Panc1 (cell line): ENCODE data around the gene ACAD9.

Experiments used
- POLR2AphosphoS5 ChIP-seq: IDR thresholded peaks from 2 replicates; pipeline ENCODE4 v1.6.1; 2012; ENCODE audit warnings: mild to moderate bottlenecking, low read depth, low read length, moderate library complexity
- TCF7L2 ChIP-seq: IDR thresholded peaks from 2 replicates; pipeline ENCODE4 v1.6.1; 2011; ENCODE audit warnings: mild to moderate bottlenecking, low read depth, low read length, inconsistent platforms
- TF ChIP-seq, protein P1 (sequence below): fragments of 450-650 bp; IDR thresholded peaks from 2 replicates; pipeline ENCODE4 v1.5.1; 2017; ENCODE audit warnings: mild to moderate bottlenecking
- TF ChIP-seq, protein P2 (sequence below), 2 experiments: IDR thresholded peaks; 2 replicates each; pipeline ENCODE4 v1.6.1; 2011 to 2012; ENCODE audit warnings: low read depth in 2 of 2, control low read depth in 1 of 2, low read length in 1 of 2, mild to moderate bottlenecking in 1 of 2, moderate library complexity in 1 of 2; ENCODE audit not compliant: insufficient read depth in 1 of 2

DNA sequence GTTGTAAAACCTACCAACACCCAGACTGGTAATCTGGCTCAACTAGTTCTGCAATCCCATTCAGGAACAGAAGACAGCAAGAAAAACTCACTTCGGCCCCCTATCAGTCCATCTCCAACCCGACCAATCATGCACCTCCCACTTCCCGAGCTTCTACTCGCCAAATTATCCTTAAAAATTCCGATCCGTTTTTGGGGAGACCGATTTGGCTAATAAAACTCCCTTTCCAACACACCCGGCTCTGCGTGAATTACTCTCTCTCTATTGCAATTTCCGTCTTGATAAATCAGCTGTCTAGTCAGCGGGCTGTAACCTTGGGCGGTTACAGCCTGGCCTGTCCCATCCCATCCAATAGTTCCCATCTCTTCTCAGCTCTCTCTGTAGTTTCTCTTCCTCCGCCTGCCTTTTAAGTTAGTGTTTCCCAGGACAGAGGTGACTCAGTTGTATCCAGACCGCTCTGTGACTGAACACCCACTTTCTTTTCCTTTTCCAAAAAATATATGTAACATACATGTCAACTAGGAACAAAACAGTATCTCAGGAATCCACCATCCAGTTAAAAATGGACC, 780 bp upstream of the ACAD9 start:
- TF ChIP-seq, protein P1, sequence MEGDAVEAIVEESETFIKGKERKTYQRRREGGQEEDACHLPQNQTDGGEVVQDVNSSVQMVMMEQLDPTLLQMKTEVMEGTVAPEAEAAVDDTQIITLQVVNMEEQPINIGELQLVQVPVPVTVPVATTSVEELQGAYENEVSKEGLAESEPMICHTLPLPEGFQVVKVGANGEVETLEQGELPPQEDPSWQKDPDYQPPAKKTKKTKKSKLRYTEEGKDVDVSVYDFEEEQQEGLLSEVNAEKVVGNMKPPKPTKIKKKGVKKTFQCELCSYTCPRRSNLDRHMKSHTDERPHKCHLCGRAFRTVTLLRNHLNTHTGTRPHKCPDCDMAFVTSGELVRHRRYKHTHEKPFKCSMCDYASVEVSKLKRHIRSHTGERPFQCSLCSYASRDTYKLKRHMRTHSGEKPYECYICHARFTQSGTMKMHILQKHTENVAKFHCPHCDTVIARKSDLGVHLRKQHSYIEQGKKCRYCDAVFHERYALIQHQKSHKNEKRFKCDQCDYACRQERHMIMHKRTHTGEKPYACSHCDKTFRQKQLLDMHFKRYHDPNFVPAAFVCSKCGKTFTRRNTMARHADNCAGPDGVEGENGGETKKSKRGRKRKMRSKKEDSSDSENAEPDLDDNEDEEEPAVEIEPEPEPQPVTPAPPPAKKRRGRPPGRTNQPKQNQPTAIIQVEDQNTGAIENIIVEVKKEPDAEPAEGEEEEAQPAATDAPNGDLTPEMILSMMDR: no peak
- TF ChIP-seq POLR2AphosphoS5 (no peak), TCF7L2 (no peak)
- TF ChIP-seq, protein P2, sequence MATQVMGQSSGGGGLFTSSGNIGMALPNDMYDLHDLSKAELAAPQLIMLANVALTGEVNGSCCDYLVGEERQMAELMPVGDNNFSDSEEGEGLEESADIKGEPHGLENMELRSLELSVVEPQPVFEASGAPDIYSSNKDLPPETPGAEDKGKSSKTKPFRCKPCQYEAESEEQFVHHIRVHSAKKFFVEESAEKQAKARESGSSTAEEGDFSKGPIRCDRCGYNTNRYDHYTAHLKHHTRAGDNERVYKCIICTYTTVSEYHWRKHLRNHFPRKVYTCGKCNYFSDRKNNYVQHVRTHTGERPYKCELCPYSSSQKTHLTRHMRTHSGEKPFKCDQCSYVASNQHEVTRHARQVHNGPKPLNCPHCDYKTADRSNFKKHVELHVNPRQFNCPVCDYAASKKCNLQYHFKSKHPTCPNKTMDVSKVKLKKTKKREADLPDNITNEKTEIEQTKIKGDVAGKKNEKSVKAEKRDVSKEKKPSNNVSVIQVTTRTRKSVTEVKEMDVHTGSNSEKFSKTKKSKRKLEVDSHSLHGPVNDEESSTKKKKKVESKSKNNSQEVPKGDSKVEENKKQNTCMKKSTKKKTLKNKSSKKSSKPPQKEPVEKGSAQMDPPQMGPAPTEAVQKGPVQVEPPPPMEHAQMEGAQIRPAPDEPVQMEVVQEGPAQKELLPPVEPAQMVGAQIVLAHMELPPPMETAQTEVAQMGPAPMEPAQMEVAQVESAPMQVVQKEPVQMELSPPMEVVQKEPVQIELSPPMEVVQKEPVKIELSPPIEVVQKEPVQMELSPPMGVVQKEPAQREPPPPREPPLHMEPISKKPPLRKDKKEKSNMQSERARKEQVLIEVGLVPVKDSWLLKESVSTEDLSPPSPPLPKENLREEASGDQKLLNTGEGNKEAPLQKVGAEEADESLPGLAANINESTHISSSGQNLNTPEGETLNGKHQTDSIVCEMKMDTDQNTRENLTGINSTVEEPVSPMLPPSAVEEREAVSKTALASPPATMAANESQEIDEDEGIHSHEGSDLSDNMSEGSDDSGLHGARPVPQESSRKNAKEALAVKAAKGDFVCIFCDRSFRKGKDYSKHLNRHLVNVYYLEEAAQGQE (IDR thresholded peaks at IDR 0.05; ENCODE audit: insufficient read depth in 1 of 2, low read depth in 2 of 2, low read length in 1 of 2): no peak
